Measurements from ENCODE around the gene ANKDD1A.

Gene ANKDD1A

DNA sequence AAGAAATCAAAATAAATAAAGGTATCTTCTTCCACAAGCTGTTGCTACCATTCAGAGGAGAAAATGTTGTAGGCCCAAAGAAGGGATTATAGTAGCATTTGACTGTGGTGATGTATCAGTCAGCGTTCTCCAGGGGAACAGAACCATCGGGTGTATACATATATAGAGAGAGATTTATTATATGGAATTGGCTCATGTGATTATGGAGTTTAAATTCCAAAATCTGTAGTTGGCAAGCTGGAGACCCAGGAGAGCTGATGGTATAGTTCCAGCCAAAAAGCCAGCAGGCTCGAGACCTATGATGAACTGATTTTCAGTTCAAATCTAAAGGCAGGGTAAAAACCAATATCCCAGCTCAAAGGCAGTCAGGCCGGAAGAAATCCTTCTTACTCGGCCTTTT lies 85.4 kb downstream of the ANKDD1A start:
- no peak for DNase-seq (ENCODE audit: low read depth)
- H3K4me3 ChIP-seq (ENCODE audit: low read depth, low read length) = no peak overlapping the region

DNA sequence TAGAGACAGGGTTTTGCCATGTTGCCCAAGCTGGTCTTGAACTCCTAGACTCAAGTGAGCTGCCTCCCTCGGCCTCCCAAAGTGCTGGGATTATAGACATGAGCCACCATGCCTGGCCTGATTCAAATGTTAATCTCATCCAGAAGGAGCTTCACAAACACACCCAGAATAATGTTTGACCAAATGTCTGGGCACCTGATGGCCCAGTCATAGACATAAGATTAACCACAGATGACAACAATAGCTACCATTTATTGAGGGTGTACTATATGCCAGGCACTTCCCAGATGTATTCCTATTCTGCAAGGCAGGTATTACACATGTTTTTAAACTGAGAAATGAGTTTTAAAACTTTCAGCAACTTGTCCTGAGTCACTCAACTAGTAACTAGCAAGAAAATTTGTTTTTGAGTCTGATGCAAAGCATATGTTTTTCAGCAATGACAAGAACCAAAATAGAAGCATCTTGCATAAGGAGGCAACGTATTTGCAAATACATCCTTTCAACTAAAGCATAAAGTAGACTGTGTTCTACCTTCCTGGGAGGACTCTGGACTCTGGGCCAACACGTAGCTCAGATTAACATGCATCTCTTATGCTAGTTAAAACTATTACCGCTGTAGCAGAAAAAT lies 86.2 kb downstream of the ANKDD1A start:
- no peak for DNase-seq (ENCODE audit: low read depth)
- H3K4me3 ChIP-seq (ENCODE audit: low read depth, low read length) = no peak overlapping the region

DNA sequence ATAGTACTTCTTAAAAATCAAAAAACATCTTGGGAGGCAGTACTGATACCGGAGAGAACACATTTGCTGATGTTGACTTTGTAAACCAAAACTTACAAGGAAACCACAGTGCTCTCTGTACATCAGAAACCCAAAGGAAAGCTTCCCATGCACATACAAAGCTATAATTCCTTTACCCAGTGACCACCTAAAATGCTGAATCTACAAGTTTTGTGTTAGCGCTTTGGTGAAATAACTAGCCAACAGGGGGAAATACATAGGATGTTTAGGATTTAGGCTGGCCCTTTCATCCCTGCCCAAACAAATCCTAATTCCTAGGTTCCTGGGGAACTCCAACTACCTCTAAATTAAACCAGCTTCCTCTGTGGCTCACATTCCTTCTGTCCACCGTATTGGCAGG lies 93.3 kb downstream of the ANKDD1A start:
- no peak overlapping the region for H3K4me3 ChIP-seq (ENCODE audit: low read depth, low read length)
- DNase-seq (ENCODE audit: low read depth) = no peak

DNA sequence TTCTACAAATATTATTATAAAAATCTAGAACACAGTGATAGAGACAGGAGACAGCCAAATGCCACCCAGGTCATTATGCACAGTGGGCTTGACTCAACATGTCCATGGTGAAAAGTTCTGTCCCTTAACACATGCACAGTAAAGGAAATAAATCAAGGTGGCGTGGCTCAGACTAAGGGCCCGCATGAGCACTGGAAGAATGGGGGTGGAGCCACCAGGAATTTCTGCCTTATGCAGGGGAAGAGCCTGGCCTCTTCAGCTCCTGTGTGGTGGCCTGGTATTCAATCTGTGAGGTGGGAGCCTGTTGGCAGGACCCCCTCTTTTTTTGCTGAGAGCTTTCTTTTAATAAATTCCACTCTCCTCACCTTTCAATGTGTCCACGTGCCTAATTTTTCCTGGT lies 95.2 kb downstream of the ANKDD1A start:
- no peak for DNase-seq (ENCODE audit: low read depth)
- no peak overlapping the region for H3K4me3 ChIP-seq (ENCODE audit: low read depth, low read length)
